AG04450 (cell line): ENCODE measurements around the gene SCARF2. TPM values are rescaled to one million over a fixed set of nuclear protein-coding genes. Genes with fewer than 3 reads are reported as not detected.
"Not testable (repeated sequence)": the region's sequence is repeated elsewhere in the genome, so short reads cannot be mapped to it uniquely, and the experiment has no call there.

ENCODE experiments used
- CTCF ChIA-PET: fragments of 300-600, 350-600 bp; formaldehyde crosslinking; extraction: SDS; loops from one replicate; lab custom pipeline; 2022; ENCODE audit warnings: antibody characterized with exemption, inconsistent platforms; lab: Charles Lee
- POLR2A ChIA-PET: fragments of 350-600 bp; formaldehyde crosslinking; extraction: SDS; loops from one replicate; lab custom pipeline; 2021; ENCODE audit warnings: antibody characterized with exemption, inconsistent platforms; lab: Yijun Ruan, JAX
- DNase-seq: peaks from one replicate; pipeline ENCODE4 v3.0.0-alpha.2; 2011; ENCODE audit warnings: low read depth, low spot score
- H3K27ac ChIP-seq: one replicate; pipeline ENCODE4 v1.5.1; 2012; ENCODE audit warnings: low read depth, low read length, control low read depth
- H3K27me3 ChIP-seq: one replicate; pipeline ENCODE4 v1.6.0; 2012; ENCODE audit warnings: low read length; ENCODE audit not compliant: control insufficient read depth, insufficient read depth
- H3K4me3 ChIP-seq: 2 replicates; pipeline ENCODE4 v1.5.1; 2011; ENCODE audit warnings: mild to moderate bottlenecking, low read depth, low read length, control low read depth
- H3K9me3 ChIP-seq: 2 replicates; pipeline ENCODE4 v1.5.1; 2012; ENCODE audit warnings: low read length; ENCODE audit not compliant: control insufficient read depth, insufficient read depth
- CTCF ChIP-seq: IDR thresholded peaks from 2 replicates; pipeline ENCODE4 v1.5.1; 2011; ENCODE audit warnings: low read depth, low read length, control low read depth, inconsistent platforms
- polyA plus RNA-seq: library from polyadenylated mRNA; depleted of rRNA; stranded (reverse); fragments of >200 nt; gene quantifications from 2 replicates; pipeline ENCODE4 v1.2.3, GENCODE V29; 2011

SCARF2 gene
- polyA plus RNA-seq, 1 experiment, result 7.3 TPM

GRCh38 chr22:20386336-20386735 is 51.3 kb downstream of the SCARF2 start:
- Histone ChIP-seq H3K27ac (no peak overlapping the region), H3K27me3 (peaks cover 10% of the 10 kb centered on the region), H3K9me3 (peaks cover 5% of the 10 kb centered on the region), H3K4me3 (no peak overlapping the region)
- ChIA-PET CTCF (no interaction called here), POLR2A (no interaction called here)
- TF ChIP-seq CTCF, result no peak
- DNase-seq, result no peak

GRCh38 chr22:20384865-20385264 is 52.8 kb downstream of the SCARF2 start:
- ChIA-PET CTCF (no interaction called here), POLR2A (no interaction called here)
- DNase-seq, result no peak
- peaks cover 5% of the 10 kb centered on the region for H3K9me3 ChIP-seq
- TF ChIP-seq CTCF, result no peak
- H3K27ac ChIP-seq, result no peak overlapping the region
- H3K4me3 ChIP-seq, result no peak overlapping the region
- peaks cover 10% of the 10 kb centered on the region for H3K27me3 ChIP-seq

GRCh38 chr22:20384171-20384570 is 53.5 kb downstream of the SCARF2 start:
- no peak for DNase-seq
- Histone ChIP-seq H3K27ac (no peak overlapping the region), H3K4me3 (no peak overlapping the region), H3K9me3 (peaks cover 2% of the 10 kb centered on the region), H3K27me3 (peaks cover 10% of the 10 kb centered on the region)
- TF ChIP-seq CTCF, result no peak
- CTCF ChIA-PET, result no interaction called here
- POLR2A ChIA-PET, result no interaction called here

GRCh38 chr22:20383538-20383937 is 54.1 kb downstream of the SCARF2 start:
- no peaks in the 10 kb centered on the region for H3K9me3 ChIP-seq
- ChIA-PET CTCF (no interaction called here), POLR2A (no interaction called here)
- H3K27me3 ChIP-seq, result peaks cover 10% of the 10 kb centered on the region
- no peak for DNase-seq
- no peak overlapping the region for H3K4me3 ChIP-seq
- no peak for TF ChIP-seq CTCF
- H3K27ac ChIP-seq, result no peak overlapping the region

GRCh38 chr22:20380486-20380885 is 57.1 kb downstream of the SCARF2 start:
- ChIA-PET CTCF (interaction anchor here (0.6 kb wide), 1 partner anchor 17 kb away, joined by 3 read pairs; no protein-coding TSS in a partner anchor), POLR2A (no interaction called here)
- TF ChIP-seq CTCF, result no peak
- H3K27ac ChIP-seq, result no peak overlapping the region
- H3K9me3 ChIP-seq, result no peaks in the 10 kb centered on the region
- no peak for DNase-seq
- peaks cover 3% of the 10 kb centered on the region for H3K27me3 ChIP-seq
- H3K4me3 ChIP-seq, result no peak overlapping the region

GRCh38 chr22:20378684-20379083 is 58.9 kb downstream of the SCARF2 start:
- POLR2A ChIA-PET, DNase-seq: not testable (repeated sequence)
- CTCF ChIA-PET, result interaction anchor here (0.5 kb wide), 1 partner anchor 40 kb away, joined by 4 read pairs; no protein-coding TSS in a partner anchor

More at GRCh38 chr22:20378684-20379083, 58.9 kb downstream of the SCARF2 start:
- not testable (repeated sequence) for H3K4me3 ChIP-seq, H3K27me3 ChIP-seq, H3K27ac ChIP-seq, H3K9me3 ChIP-seq
